NOMO-1 (cell line): Measurements from ENCODE around the gene IER2.
A peak's percentile ranks its signal among the peaks of the same experiment; 100 is the strongest.
"Not testable (repeated sequence)": the region's sequence is repeated elsewhere in the genome, so short reads cannot be mapped to it uniquely, and the experiment has no call there.

Experiments used
- DNase-seq, 2 experiments: peaks; one replicate each; lab custom pipeline; 2025; ENCODE audit not compliant: unreplicated experiment in 2 of 2; lab: John Stamatoyannopoulos, UW

IER2 gene

GRCh38 chr19:13138171-13138915 is 11.9 kb upstream of the IER2 start:
- no peak for DNase-seq

GRCh38 chr19:13138916-13139198 is 11.4 kb upstream of the IER2 start:
- no peak for DNase-seq

GRCh38 chr19:13139633-13140311 is 10.4 kb upstream of the IER2 start:
- no peak for DNase-seq

DNA sequence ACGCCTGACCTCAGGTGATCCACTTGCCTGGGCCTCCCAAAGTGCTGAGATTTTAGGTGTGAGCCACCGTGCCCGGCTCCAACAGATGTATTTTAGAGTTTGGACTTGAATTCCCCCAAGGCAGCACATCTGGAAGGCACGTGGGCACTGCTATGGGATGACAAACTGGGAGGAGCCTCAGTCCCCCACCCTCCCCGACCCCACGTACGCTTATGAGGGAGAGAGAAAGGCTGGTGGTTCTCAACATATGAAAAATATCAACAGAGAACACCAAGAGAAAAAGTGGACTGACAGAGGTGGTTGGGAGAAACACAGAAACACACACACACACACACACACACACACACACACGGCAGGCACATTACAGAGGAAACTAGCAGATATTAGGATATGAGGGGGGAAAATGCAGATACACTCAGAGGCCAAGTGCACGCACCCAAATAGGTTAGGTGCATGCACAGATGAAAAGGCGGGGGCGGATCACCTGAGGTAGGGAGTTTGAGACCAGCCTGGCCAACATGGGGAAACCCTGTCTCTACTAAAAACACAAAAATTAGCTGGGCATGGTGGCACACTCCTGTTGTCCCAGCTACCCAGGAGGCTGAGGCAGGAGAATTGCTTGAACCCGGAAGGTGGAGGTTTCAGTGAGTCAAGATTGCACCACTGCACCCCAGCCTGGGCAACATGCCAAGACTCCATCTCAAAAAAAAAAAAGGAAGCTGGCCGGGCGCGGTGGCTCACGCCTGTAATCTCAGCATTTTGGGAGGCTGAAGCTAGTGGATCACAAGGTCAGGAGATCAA is 3.2 kb upstream of the IER2 start:
- peak; percentile 31 to 41 for DNase-seq

DNA sequence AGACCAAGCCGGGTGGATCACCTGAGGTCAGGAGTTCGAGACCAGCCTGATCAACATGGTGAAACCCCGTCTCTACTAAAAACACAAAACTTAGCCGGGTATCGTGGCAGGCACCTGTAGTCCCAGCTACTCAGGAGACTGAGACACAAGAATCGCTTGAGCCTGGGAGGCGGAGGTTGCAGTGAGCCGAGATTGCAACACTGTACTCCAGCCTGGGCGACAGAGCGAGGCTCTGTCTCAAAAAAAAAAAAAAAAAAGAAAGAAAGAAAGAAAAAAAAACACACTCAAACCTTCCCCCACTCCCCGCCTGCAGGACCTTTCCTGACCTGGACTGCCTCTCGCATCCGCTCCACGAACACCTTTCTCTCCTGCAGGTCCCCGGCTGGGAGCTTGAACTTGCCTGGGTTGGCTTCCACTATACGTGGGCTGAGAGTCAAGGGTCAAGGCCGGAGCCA is 1.0 kb upstream of the IER2 start:
- not testable (repeated sequence) for DNase-seq

GRCh38 chr19:13149628-13150186 is 504 bp upstream of the IER2 start:
- peak; percentile 33 to 47 for DNase-seq

GRCh38 chr19:13150931-13151604 is 857 bp downstream of the IER2 start:
- no peak for DNase-seq

- peak; percentile 96 to 98 for DNase-seq
These were observed 1.6 kb downstream of the IER2 start for GRCh38 chr19:13151605-13152355.

GRCh38 chr19:13152356-13152973 is 2.3 kb downstream of the IER2 start:
- DNase-seq = peak in 1 of 2 experiments; percentile 63

DNA sequence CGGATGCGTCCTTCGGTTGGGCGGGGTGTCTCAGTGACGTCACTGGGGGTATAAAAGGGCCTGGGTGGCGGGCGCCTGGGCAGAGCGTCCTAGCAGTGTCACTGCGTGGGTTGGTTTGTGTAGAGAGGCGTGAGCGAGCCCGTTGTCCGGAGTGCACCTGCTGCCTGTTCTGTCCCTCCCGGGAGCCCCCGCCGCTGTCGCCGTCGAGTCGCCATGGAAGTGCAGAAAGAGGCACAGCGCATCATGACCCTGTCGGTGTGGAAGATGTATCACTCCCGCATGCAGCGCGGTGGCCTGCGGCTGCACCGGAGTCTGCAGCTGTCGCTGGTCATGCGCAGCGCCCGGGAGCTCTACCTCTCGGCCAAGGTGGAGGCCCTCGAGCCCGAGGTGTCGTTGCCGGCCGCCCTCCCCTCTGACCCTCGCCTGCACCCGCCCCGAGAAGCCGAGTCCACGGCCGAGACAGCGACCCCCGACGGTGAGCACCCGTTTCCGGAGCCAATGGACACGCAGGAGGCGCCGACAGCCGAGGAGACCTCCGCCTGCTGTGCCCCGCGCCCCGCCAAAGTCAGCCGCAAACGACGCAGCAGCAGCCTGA is 2.9 kb downstream of the IER2 start:
- DNase-seq = peak; percentile 80 to 91

GRCh38 chr19:13153569-13154240 is 3.5 kb downstream of the IER2 start:
- peak in 1 of 2 experiments; percentile 58 for DNase-seq

GRCh38 chr19:13154241-13154778 is 4.1 kb downstream of the IER2 start:
- peak; percentile 53 to 74 for DNase-seq

DNA sequence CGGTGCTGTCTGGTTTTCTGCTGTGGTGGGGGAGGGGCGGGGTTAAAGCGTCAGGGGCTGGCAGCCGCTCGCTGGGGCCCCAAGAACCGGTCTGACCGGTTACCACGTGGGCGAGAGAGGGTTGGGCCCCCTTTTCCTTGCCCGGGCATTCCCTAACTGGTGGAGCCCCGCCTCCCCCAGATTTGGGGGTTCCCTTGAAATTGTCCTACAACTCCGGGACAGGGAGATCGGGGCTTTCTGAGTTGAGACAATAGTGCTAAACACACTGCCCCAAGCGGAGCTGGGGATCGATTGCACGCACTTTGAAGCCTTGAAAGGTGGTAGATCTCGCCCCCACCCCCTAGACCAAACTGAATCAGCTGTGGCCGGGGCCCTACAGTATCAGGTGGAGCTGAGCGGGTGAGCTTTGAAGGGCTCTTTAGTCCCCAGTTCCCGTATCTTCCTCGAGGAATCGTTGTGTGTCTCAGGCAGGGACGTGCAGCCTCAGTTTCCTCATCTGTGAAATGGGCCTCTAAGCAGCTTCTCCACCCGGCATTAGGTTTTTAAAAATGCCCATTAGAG is 4.8 kb downstream of the IER2 start:
- peak; percentile 31 to 67 for DNase-seq

DNA sequence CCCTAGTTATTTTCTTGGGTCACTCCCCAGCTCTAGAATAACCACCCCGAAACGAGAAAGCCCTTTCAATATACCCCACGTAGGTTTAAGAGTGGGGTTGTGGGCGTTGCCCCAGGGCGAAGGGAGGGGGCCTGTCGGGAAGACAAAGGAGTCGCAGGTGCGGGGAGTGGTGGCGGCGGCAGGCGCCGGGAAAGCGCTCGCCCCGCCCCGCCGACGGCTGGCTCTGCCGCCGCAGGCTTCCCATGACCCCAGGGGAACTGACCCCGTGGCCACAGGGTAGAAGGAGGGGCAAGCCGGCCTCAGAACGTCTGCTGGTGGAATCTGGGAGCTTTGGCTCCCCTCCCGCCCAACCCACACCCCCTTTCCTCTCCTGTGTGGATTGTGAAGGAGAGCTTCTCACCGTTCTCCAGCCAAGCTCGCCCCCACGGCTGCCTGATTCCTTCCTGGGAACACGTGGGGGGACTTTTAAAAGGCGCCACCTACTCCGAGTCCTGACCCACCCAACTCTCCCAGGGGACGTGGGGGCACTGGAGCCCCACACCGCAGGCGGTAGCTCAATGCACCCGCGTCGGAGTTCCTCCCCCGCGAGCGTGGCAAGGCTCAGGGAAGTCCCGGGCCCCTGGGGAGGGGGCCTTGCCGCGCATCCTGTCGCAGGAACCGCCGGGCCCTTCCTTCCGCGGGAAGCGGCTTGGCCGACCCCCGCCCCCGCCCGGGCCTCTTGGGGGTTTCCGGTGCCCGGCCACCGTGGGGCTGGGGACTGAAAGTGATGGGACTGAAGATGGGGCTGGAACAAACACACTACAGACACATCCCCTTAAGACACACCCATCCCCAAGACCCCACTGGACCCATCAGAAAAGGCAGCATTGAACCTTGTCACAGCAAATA is 5.5 kb downstream of the IER2 start:
- DNase-seq = peak; percentile 25 to 35

DNA sequence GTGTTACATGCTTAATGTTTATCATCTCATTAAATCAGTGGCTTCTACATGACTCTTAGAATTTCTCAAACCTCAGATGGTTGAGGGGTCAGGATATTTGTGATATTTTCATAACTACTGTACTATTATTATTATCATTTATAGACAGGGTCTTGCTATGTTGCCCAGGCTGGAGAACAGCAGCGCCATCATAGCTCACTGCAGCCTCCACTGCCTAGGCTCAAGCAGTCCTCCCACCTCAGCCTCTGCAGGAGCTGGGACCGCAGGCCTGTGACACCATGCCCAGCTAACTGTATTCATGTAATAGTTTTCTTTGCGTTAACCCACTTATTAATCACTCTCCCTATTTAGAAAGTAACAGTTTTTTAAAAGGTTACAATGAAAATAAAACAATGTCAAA is 9.5 kb downstream of the IER2 start:
- DNase-seq = no peak

DNA sequence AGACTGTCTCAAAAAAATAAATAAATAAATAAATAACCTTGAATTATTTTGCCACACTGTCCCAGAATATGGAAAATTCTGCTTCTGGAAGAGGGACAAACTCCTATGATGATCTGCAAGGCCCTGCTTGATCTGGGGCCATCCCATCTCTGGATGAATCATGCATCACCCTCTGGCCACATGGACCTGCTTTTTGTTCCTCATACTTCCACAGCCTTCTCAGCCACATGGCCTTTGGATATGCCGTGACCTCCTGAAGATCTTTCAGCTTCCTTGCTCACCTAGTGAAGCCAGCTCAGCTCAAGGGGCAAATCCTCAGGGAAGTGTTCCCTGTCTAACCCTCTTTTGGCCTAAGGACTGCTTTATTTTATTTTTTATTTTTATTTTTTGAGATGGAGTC is 10.3 kb downstream of the IER2 start:
- no peak for DNase-seq
